MM.1S (cell line): ENCODE results near the gene HYAL1.
"Not testable (repeated sequence)": the region's sequence is repeated elsewhere in the genome, so short reads cannot be mapped to it uniquely, and the experiment has no call there.

Experiments used
- DNase-seq: peaks from one replicate; pipeline ENCODE4 v3.0.0-alpha.2; 2015
- H2AFZ ChIP-seq: fragments of 300-600 bp; sonication (generic); 2 replicates; pipeline ENCODE4 v1.6.0; 2016; ENCODE audit warnings: antibody characterized with exemption, low read length
- H3F3A ChIP-seq: fragments of 300-600 bp; sonication (generic); 2 replicates; pipeline ENCODE4 v1.6.1; 2016; ENCODE audit warnings: mild to moderate bottlenecking, antibody characterized with exemption, low read length, moderate library complexity, mixed read lengths; ENCODE audit not compliant: insufficient read depth
- H3K27ac ChIP-seq: fragments of 300-600 bp; sonication (generic); 2 replicates; pipeline ENCODE4 v1.5.1; 2016; ENCODE audit warnings: mild to moderate bottlenecking, low read length
- H3K27me3 ChIP-seq: fragments of 300-600 bp; sonication (generic); replicated peaks from 2 replicates; pipeline ENCODE4 v1.6.0; 2016; ENCODE audit warnings: low read length; ENCODE audit not compliant: insufficient read depth
- H3K36me3 ChIP-seq: fragments of 300-600 bp; sonication (generic); replicated peaks from 2 replicates; pipeline ENCODE4 v1.6.1; 2016; ENCODE audit warnings: mild to moderate bottlenecking, low read length, mixed read lengths; ENCODE audit not compliant: insufficient read depth
- H3K4me1 ChIP-seq: fragments of 300-600 bp; sonication (generic); 2 replicates; pipeline ENCODE4 v1.6.1; 2016; ENCODE audit warnings: low read length, mixed read lengths
- H3K4me2 ChIP-seq: fragments of 300-600 bp; sonication (generic); 2 replicates; pipeline ENCODE4 v1.6.0; 2016; ENCODE audit warnings: low read depth, low read length
- H3K4me3 ChIP-seq: fragments of 300-600 bp; sonication (generic); 2 replicates; pipeline ENCODE4 v1.5.1; 2016; ENCODE audit warnings: low read length, mixed read lengths
- H3K79me2 ChIP-seq: fragments of 300-600 bp; sonication (generic); 2 replicates; pipeline ENCODE4 v1.6.1; 2016; ENCODE audit warnings: mixed run types, low read length, mixed read lengths
- H3K9ac ChIP-seq: fragments of 300-600 bp; sonication (generic); 2 replicates; pipeline ENCODE4 v1.6.1; 2016; ENCODE audit warnings: low read length, mixed read lengths
- H3K9me2 ChIP-seq: fragments of 300-600 bp; sonication (generic); replicated peaks from 2 replicates; pipeline ENCODE4 v1.6.1; 2016; ENCODE audit warnings: mild to moderate bottlenecking, low read length, mixed read lengths; ENCODE audit not compliant: insufficient read depth
- H3K9me3 ChIP-seq: fragments of 300-600 bp; sonication (generic); replicated peaks from 2 replicates; pipeline ENCODE4 v1.6.1; 2016; ENCODE audit warnings: mild to moderate bottlenecking, low read length, mixed read lengths; ENCODE audit not compliant: insufficient read depth
- H4K20me1 ChIP-seq: fragments of 300-600 bp; sonication (generic); 2 replicates; pipeline ENCODE4 v1.6.1; 2016; ENCODE audit warnings: mild to moderate bottlenecking, low read length, moderate library complexity, mixed read lengths; ENCODE audit not compliant: insufficient read depth
- EZH2 ChIP-seq: fragments of 300-600 bp; sonication (generic); optimal IDR thresholded peaks from 2 replicates; pipeline ENCODE3; 2017; ENCODE audit warnings: low read depth, mild to moderate bottlenecking, antibody characterized with exemption, low read length, mixed read lengths
- EZH2phosphoT487 ChIP-seq: fragments of 300-600 bp; sonication (generic); IDR thresholded peaks from 2 replicates; pipeline ENCODE4 v1.6.1; 2018; ENCODE audit warnings: antibody characterized with exemption, low read length
- TF ChIP-seq, protein P1 (sequence below): fragments of 300-600 bp; sonication (generic); IDR thresholded peaks from 2 replicates; pipeline ENCODE4 v1.5.1; 2016; ENCODE audit warnings: antibody characterized with exemption, low read length, mixed read lengths

HYAL1 gene

DNA sequence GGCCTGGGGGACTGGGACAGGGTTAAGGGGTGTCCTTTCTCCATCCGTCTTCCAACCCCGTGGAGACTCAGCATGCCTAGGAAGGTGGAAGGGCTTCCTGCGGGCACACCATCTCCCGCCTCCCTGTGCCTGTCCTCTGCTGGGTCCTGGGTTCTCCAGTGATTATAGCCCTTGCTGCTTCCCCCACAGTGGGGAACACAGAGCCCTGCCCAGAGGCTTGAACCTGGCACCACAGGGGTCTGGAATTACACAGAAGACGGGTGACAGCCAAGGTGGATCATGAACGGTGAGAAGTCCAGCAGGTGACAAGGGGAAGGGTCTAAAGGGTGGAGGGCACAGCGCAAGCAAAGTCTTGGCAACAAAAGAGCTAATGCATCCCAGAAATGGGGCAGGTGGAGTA lies 40.6 kb downstream of the HYAL1 start:
- no peak overlapping the region for H3K4me2 ChIP-seq

DNA sequence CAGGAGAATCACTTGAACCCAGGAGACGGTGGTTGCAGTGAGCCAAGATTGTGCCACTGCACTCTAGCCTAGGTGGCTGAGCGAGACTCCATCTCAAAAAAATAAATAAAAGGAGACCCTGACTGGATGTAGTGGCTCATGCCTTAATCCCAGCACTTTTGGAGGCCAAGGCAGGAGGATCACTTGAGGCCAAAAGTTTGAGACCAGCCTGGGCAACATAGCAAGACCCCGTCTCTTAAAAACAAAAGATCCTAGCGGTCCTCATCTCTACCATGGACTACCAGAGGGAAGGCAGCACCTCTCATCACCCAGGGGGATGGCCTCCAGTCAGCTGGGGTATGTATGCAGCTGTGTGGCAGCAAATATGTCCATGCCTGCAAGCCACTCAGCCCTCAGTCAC lies 41.2 kb downstream of the HYAL1 start:
- H3K4me2 ChIP-seq, H3K27ac ChIP-seq, H3K4me1 ChIP-seq: not testable (repeated sequence)

More for the DNA sequence above, 40.6 kb downstream of the HYAL1 start:
- H3K36me3 ChIP-seq = no peaks in the 10 kb centered on the region
- no peaks in the 10 kb centered on the region for H3K9me2 ChIP-seq
- H4K20me1 ChIP-seq = no peaks in the 10 kb centered on the region
- DNase-seq = no peak
- H3K79me2 ChIP-seq = no peaks in the 10 kb centered on the region
- H3K9me3 ChIP-seq = no peaks in the 10 kb centered on the region
- no peak overlapping the region for H3K27ac ChIP-seq
- 0 out of 2 replicates have a peak, but pooled peaks cover 6% of the 10 kb centered on the region for H3F3A ChIP-seq
- no peak overlapping the region for H3K4me3 ChIP-seq
- no peak overlapping the region for H2AFZ ChIP-seq
- peaks cover 27% of the 10 kb centered on the region for H3K27me3 ChIP-seq
- TF ChIP-seq EZH2 (no peak), EZH2phosphoT487 (no peak)
- TF ChIP-seq, protein P1, sequence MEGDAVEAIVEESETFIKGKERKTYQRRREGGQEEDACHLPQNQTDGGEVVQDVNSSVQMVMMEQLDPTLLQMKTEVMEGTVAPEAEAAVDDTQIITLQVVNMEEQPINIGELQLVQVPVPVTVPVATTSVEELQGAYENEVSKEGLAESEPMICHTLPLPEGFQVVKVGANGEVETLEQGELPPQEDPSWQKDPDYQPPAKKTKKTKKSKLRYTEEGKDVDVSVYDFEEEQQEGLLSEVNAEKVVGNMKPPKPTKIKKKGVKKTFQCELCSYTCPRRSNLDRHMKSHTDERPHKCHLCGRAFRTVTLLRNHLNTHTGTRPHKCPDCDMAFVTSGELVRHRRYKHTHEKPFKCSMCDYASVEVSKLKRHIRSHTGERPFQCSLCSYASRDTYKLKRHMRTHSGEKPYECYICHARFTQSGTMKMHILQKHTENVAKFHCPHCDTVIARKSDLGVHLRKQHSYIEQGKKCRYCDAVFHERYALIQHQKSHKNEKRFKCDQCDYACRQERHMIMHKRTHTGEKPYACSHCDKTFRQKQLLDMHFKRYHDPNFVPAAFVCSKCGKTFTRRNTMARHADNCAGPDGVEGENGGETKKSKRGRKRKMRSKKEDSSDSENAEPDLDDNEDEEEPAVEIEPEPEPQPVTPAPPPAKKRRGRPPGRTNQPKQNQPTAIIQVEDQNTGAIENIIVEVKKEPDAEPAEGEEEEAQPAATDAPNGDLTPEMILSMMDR = no peak
- H3K9ac ChIP-seq = no peak overlapping the region
- peaks cover 6% of the 10 kb centered on the region; the same call in 1 of the 2 replicates for H3K4me1 ChIP-seq

DNA sequence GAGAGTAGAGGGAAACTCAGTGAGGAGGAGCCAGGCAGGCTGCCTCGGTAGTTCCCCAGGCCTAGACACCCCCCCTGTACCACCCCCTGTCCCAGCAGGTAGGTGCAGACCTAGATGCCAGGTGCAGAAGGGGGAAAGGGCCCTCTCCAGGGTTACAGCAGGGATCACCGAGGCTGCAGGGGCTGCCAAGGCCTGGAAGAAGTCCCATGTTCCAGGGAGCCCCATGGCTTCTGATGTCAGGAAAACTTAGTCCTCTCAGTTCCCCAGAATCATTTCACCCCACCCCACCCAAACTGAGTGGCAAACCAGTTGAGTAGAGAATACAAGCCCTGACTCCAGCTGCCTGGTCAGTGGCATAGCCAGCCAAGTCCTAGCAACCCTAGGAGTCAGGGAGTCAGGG lies 41.9 kb downstream of the HYAL1 start:
- H3K9me2 ChIP-seq = no peaks in the 10 kb centered on the region
- no peak overlapping the region for H3K27ac ChIP-seq
- H3K9ac ChIP-seq = no peak overlapping the region
- no peaks in the 10 kb centered on the region for H3K9me3 ChIP-seq
- DNase-seq = no peak
- peaks cover 8% of the 10 kb centered on the region for H3K36me3 ChIP-seq
- H3K4me2 ChIP-seq = no peak overlapping the region
- 0 out of 2 replicates have a peak, but pooled peaks cover 6% of the 10 kb centered on the region for H3F3A ChIP-seq
- no peak overlapping the region for H3K4me3 ChIP-seq
- H2AFZ ChIP-seq = no peak overlapping the region
- peaks cover 14% of the 10 kb centered on the region for H3K27me3 ChIP-seq
- no peak for TF ChIP-seq EZH2phosphoT487
- TF ChIP-seq, protein P1 = no peak
- TF ChIP-seq EZH2 = no peak
- H3K79me2 ChIP-seq = no peaks in the 10 kb centered on the region
- peaks cover 6% of the 10 kb centered on the region; the same call in 1 of the 2 replicates for H3K4me1 ChIP-seq
- no peaks in the 10 kb centered on the region for H4K20me1 ChIP-seq

More for the DNA sequence above, 41.2 kb downstream of the HYAL1 start:
- DNase-seq, H4K20me1 ChIP-seq, H3K9me2 ChIP-seq, H3K4me3 ChIP-seq, H3K9me3 ChIP-seq, H3F3A ChIP-seq, H2AFZ ChIP-seq, H3K9ac ChIP-seq, H3K36me3 ChIP-seq, H3K79me2 ChIP-seq: not testable (repeated sequence)
- peaks cover 21% of the 10 kb centered on the region for H3K27me3 ChIP-seq

DNA sequence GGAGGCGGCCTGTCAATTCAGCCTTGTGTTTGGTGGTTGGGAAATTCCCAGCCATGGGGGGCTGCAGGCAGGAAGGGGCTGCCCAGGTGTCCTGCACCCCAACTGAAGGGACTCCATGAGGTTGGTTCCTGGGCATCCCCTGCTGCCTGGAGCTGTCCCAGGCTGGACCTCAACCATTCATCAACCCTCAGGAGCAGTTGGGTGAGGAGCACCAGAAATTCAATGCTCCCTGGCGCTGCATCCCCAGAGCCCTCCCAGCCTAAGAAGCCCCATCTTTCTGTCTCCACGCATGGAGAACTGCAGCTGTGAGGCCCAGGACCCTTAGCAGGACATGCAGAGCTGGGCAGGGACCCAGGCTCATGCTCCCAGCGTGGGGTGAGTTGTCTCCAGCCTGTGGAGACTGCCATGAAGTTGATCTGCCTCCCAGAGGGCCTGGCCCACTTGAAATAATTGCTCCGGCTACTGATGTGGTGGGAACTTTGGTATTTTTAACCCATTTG lies 42.4 kb downstream of the HYAL1 start:
- Histone ChIP-seq H3K9ac (peak overlapping the region; percentile 83; the same call in 1 of the 2 replicates), H3K4me3 (peak overlapping the region; percentile 76), H3F3A (0 out of 2 replicates have a peak, but pooled peaks cover 6% of the 10 kb centered on the region), H3K27me3 (peaks cover 9% of the 10 kb centered on the region), H3K27ac (no peak overlapping the region), H3K9me2 (no peaks in the 10 kb centered on the region), H3K4me1 (peaks cover 6% of the 10 kb centered on the region; the same call in 1 of the 2 replicates), H3K9me3 (no peaks in the 10 kb centered on the region), H3K79me2 (no peaks in the 10 kb centered on the region), H2AFZ (no peak overlapping the region), H4K20me1 (no peaks in the 10 kb centered on the region), H3K36me3 (peaks cover 8% of the 10 kb centered on the region), H3K4me2 (peak overlapping the region; percentile 99; the same call in 1 of the 2 replicates)
- no peak for TF ChIP-seq EZH2
- no peak for DNase-seq
